ENCODE results near the gene PCDHB8. TPM values are rescaled to one million over a fixed set of nuclear protein-coding genes. Genes with fewer than 3 reads are reported as not detected.
"Not testable (repeated sequence)": the region's sequence is repeated elsewhere in the genome, so short reads cannot be mapped to it uniquely, and the experiment has no call there.

PCDHB8 gene
- total and polyA plus RNA-seq, 10 of the 15 experiments (the other 5 are each of a cell fraction or from before 2014, with no cell fraction given): not detected

- RAD21 ChIA-PET (ENCODE audit: unreplicated experiment): not testable (repeated sequence)
Measured at GRCh38 chr5:141179371-141179770, 1.8 kb downstream of the PCDHB8 start.

GRCh38 chr5:141179876-141180275 is 2.3 kb downstream of the PCDHB8 start:
- H4K20me1 ChIP-seq (ENCODE audit: control insufficient read depth, insufficient read depth); H3K9me3 ChIP-seq (replicated peaks; ENCODE audit: control insufficient read depth, insufficient read depth, low read length); CTCF ChIA-PET; H3K4me1 ChIP-seq (ENCODE audit: control insufficient read depth, insufficient read depth, low read length); H3K27ac ChIP-seq (ENCODE audit: control insufficient read depth, insufficient read depth); H3K9ac ChIP-seq (ENCODE audit: control insufficient read depth, insufficient read depth, low read length); SMC1A ChIA-PET (ENCODE audit: uncharacterized antibody, unreplicated experiment); H3K36me3 ChIP-seq (ENCODE audit: control insufficient read depth in 2 of 2, insufficient read depth in 2 of 2, low read length in 1 of 2); ATAC-seq; H3K27me3 ChIP-seq (replicated peaks in 1 of 2; ENCODE audit: control insufficient read depth in 2 of 2, insufficient read depth in 2 of 2, low read length in 1 of 2); BruUV-seq (replicated peaks); H3K4me2 ChIP-seq (ENCODE audit: control insufficient read depth, insufficient read depth); RAD21 ChIA-PET (ENCODE audit: unreplicated experiment); H2AFZ ChIP-seq (ENCODE audit: control insufficient read depth, low read depth, low read length); H3K79me2 ChIP-seq (ENCODE audit: control insufficient read depth, insufficient read depth, low read length); DNase-seq (ENCODE audit: low read depth, low spot score); FAIRE-seq; H3K4me3 ChIP-seq; POLR2A ChIA-PET: not testable (repeated sequence)
- in situ Hi-C loops (cut with MboI): loop anchor here (5.0 kb wide), 1 partner anchor 32 kb away; the partner anchor contains the start of gene PCDHB13
- intact Hi-C loops (cut with micrococcal nuclease; ENCODE audit: unreplicated experiment): loop anchor here (10.0 kb wide), 1 partner anchor 385 kb away; no protein-coding TSS in a partner anchor
- 71% methylated on average over 26 of the region's 32 CpGs for whole genome bisulfite sequencing (ENCODE audit: insufficient coverage, insufficient replicate concordance, low lambda C conversion rate, missing lambda C conversion rate)

More at GRCh38 chr5:141179371-141179770, 1.8 kb downstream of the PCDHB8 start:
- FAIRE-seq; H2AFZ ChIP-seq (ENCODE audit: control insufficient read depth, low read depth, low read length); CTCF ChIA-PET; ATAC-seq; H3K4me3 ChIP-seq; DNase-seq (ENCODE audit: low read depth, low spot score); H3K27ac ChIP-seq (ENCODE audit: control insufficient read depth, insufficient read depth); intact Hi-C loops (cut with micrococcal nuclease; ENCODE audit: unreplicated experiment); H3K36me3 ChIP-seq (ENCODE audit: control insufficient read depth in 2 of 2, insufficient read depth in 2 of 2, low read length in 1 of 2); H4K20me1 ChIP-seq (ENCODE audit: control insufficient read depth, insufficient read depth); BruUV-seq (replicated peaks); POLR2A ChIA-PET; H3K79me2 ChIP-seq (ENCODE audit: control insufficient read depth, insufficient read depth, low read length); H3K4me1 ChIP-seq (ENCODE audit: control insufficient read depth, insufficient read depth, low read length); H3K9ac ChIP-seq (ENCODE audit: control insufficient read depth, insufficient read depth, low read length); H3K4me2 ChIP-seq (ENCODE audit: control insufficient read depth, insufficient read depth); SMC1A ChIA-PET (ENCODE audit: uncharacterized antibody, unreplicated experiment); H3K9me3 ChIP-seq (replicated peaks; ENCODE audit: control insufficient read depth, insufficient read depth, low read length); H3K27me3 ChIP-seq (replicated peaks in 1 of 2; ENCODE audit: control insufficient read depth in 2 of 2, insufficient read depth in 2 of 2, low read length in 1 of 2): not testable (repeated sequence)
- in situ Hi-C loops (cut with MboI): loop anchor here (5.0 kb wide), 1 partner anchor 33 kb away; the partner anchor contains the start of gene PCDHB13
- WGBS (ENCODE audit: insufficient coverage, insufficient replicate concordance, low lambda C conversion rate, missing lambda C conversion rate): 65% methylated on average over 18 of the region's 39 CpGs

Measured in GM12878 (cell line).